ENCODE results near the gene CFAP91.

DNA sequence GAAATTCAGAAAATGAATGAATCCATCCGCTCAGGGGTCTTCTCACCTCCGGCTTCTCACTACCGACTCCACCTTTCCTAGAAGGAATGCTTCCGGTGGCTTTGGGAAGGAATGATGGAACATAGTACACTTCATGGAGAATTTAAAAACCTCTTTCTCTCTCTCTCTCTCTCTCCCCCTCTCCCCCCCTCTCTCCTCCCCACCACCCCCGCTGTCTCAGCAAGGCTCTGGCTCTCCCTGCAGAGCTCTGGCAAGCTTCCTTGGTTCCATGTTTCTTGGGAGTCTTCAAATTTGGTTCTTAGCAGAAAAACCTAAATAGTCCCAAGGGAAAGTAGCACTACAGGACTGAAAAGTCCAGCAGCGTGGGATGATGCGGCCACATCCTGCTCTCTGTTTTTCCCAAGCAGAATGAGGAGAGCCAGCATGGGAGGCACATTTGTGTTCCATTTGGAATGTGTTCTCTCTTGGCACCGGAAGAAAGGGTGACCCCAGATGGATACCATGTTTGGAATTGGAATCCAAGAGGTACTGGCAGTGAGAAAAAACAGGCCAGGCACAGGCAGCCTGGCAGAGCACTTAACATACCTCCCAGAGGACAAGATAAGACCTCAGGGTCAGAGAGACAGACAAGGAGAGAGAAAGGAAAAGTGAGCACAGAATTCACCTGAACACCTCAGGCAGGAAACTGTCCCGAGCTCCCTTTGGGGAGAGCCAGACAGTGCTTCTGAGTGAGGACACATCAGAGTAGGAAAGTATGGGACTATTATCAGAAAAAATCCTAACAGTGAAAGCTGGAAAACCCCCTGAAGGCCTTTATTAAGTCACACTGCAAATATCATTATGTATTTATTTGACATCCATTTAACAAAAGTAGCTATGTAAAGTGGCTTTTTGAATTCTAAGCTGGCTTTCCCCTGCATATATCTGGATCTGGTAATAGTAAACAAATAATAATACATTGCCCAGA is 42.1 kb upstream of the CFAP91 start, which contains the start of gene POPDC2:
- no peak for TF ChIP-seq CTCF (tag by site-specific recombination; IDR thresholded peaks at IDR 0.05)
- TF ChIP-seq, protein P1, sequence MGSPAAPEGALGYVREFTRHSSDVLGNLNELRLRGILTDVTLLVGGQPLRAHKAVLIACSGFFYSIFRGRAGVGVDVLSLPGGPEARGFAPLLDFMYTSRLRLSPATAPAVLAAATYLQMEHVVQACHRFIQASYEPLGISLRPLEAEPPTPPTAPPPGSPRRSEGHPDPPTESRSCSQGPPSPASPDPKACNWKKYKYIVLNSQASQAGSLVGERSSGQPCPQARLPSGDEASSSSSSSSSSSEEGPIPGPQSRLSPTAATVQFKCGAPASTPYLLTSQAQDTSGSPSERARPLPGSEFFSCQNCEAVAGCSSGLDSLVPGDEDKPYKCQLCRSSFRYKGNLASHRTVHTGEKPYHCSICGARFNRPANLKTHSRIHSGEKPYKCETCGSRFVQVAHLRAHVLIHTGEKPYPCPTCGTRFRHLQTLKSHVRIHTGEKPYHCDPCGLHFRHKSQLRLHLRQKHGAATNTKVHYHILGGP (tag by site-specific recombination; IDR thresholded peaks at IDR 0.05): no peak
- TF ChIP-seq, protein P2, sequence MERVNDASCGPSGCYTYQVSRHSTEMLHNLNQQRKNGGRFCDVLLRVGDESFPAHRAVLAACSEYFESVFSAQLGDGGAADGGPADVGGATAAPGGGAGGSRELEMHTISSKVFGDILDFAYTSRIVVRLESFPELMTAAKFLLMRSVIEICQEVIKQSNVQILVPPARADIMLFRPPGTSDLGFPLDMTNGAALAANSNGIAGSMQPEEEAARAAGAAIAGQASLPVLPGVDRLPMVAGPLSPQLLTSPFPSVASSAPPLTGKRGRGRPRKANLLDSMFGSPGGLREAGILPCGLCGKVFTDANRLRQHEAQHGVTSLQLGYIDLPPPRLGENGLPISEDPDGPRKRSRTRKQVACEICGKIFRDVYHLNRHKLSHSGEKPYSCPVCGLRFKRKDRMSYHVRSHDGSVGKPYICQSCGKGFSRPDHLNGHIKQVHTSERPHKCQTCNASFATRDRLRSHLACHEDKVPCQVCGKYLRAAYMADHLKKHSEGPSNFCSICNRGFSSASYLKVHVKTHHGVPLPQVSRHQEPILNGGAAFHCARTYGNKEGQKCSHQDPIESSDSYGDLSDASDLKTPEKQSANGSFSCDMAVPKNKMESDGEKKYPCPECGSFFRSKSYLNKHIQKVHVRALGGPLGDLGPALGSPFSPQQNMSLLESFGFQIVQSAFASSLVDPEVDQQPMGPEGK (tag by site-specific recombination; IDR thresholded peaks at IDR 0.05): no peak
- no peak for TF ChIP-seq MYNN (tag by site-specific recombination; IDR thresholded peaks at IDR 0.05; ENCODE audit: borderline replicate concordance)
- no peak for TF ChIP-seq ZNF121 (tag by site-specific recombination; IDR thresholded peaks at IDR 0.05)
- TF ChIP-seq, protein P3, sequence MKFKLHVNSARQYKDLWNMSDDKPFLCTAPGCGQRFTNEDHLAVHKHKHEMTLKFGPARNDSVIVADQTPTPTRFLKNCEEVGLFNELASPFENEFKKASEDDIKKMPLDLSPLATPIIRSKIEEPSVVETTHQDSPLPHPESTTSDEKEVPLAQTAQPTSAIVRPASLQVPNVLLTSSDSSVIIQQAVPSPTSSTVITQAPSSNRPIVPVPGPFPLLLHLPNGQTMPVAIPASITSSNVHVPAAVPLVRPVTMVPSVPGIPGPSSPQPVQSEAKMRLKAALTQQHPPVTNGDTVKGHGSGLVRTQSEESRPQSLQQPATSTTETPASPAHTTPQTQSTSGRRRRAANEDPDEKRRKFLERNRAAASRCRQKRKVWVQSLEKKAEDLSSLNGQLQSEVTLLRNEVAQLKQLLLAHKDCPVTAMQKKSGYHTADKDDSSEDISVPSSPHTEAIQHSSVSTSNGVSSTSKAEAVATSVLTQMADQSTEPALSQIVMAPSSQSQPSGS (tag by site-specific recombination; IDR thresholded peaks at IDR 0.05; ENCODE audit: low read depth): no peak
- no peak for TF ChIP-seq KLF1 (tag by site-specific recombination; IDR thresholded peaks at IDR 0.05)
- no peak for TF ChIP-seq SP2 (tag by site-specific recombination; IDR thresholded peaks at IDR 0.05)
- TF ChIP-seq TCF7L2 (IDR thresholded peaks at IDR 0.05; ENCODE audit: borderline replicate concordance, low read depth, low read length): no peak
- no peak for TF ChIP-seq ZNF776 (tag by site-specific recombination; IDR thresholded peaks at IDR 0.05; ENCODE audit: borderline replicate concordance)
- TF ChIP-seq GLIS1 (tag by site-specific recombination; IDR thresholded peaks at IDR 0.05): no peak
- TF ChIP-seq ZNF660 (tag by site-specific recombination; IDR thresholded peaks at IDR 0.05): no peak
- TF ChIP-seq ZNF133 (tag by site-specific recombination; IDR thresholded peaks at IDR 0.05): no peak
- no peak for TF ChIP-seq ZNF140 (tag by site-specific recombination; IDR thresholded peaks at IDR 0.05)
